ENCODE results near the gene ADO. TPM values are rescaled to one million over a fixed set of nuclear protein-coding genes. Genes with fewer than 3 reads are reported as not detected.

Gene ADO
- total and polyA plus RNA-seq, 2 donors (not counting 3 experiments of a cell fraction or from before 2014, with no cell fraction given): 6.5 to 14.5 TPM

GRCh38 chr10:62801871-62802270 is 2.6 kb upstream of the ADO start:
- POLR2A ChIA-PET: no interaction called here
- CTCF ChIA-PET: interaction anchor here (4.5 kb wide), 1 partner anchor 16 kb away, joined by 30 read pairs; no protein-coding TSS in a partner anchor
- peaks cover 27 to 38% of the 10 kb centered on the region in 2 experiments for H3K27me3 ChIP-seq (ENCODE audit: control insufficient read depth in 2 of 2, insufficient read depth in 2 of 2, low read length in 2 of 2)
- H4K20me1 ChIP-seq (replicated peaks; ENCODE audit: control insufficient read depth, extremely low read depth, insufficient read depth, low read length): no peaks in the 10 kb centered on the region
- no peak overlapping the region for H3K4me3 ChIP-seq (replicated peaks in 1 of 3; ENCODE audit: insufficient read depth in 1 of 3, low read depth in 1 of 3, low read length in 3 of 3)
- intact Hi-C loops (cut with micrococcal nuclease): no loop called here
- peaks cover 13% of the 10 kb centered on the region for H3K4me1 ChIP-seq (ENCODE audit: control insufficient read depth, extremely low read depth, insufficient read depth, low read length)
- no peaks in the 10 kb centered on the region for H3K9me3 ChIP-seq (replicated peaks; ENCODE audit: control insufficient read depth, insufficient read depth, low read length)
- no peak overlapping the region for H3K4me2 ChIP-seq (ENCODE audit: insufficient read depth, low read length)
- H3K36me3 ChIP-seq (ENCODE audit: control insufficient read depth in 2 of 2, extremely low read depth in 1 of 2, insufficient read depth in 2 of 2, low read length in 2 of 2): no peaks in the 10 kb centered on the region
- peaks cover 13% of the 10 kb centered on the region for H3K79me2 ChIP-seq (ENCODE audit: control insufficient read depth, insufficient read depth, low read length)
- H3K9me1 ChIP-seq (replicated peaks; ENCODE audit: control insufficient read depth, extremely low read depth, insufficient read depth, low read length): no peaks in the 10 kb centered on the region
- dilution Hi-C loops (cut with MboI; ENCODE audit: extremely low pct_ligation_motif_present, low sequenced_read_pairs): no loop called here
- no peak overlapping the region for H3K27ac ChIP-seq (ENCODE audit: insufficient read depth, low read depth, low read length)
- H2AFZ ChIP-seq (ENCODE audit: low read depth, low read length): no peak overlapping the region
- DNase-seq (ENCODE audit: low read depth, low spot score) (no peak), FAIRE-seq (no peak)
- BruUV-seq (replicated peaks): no TSS peak
- H3K9ac ChIP-seq (replicated peaks; ENCODE audit: extremely low read depth, insufficient read depth, low read length): no peak overlapping the region
- no peak for TF ChIP-seq GATA2 (IDR thresholded peaks at IDR 0.05; ENCODE audit: insufficient read depth, insufficient read length, low read depth, low read length)

DNA sequence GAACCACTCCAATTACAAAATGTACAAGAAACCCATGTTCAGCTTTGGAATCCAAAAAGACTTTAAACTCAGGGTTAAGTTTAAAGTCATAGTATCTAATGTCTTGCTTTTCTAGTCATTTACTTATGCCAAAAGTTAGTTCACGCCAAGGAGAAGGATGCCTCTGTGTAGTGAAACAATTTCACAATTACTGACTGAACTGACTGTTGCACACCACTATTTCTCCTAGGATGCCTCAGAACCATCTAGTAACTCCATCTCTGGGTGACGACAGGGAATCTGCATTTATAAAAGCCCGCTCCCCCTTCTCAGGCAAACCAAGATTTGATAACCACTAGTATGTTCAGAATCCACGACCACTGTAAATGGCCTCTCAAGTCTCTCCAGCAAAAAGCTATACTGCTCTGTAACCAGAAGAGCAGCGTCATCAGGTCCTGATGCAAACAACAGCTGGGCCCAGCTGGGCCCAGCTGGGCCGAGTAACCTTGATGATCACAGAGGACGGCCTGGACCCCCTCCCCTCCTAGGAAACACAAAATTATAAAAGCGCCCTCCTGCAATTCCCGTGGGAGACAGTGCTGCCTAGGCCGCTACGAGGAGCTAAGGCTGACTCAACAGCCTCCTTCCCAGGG is 680 bp upstream of the ADO start:
- POLR2A ChIA-PET: no interaction called here
- DNase-seq (ENCODE audit: low read depth, low spot score): no peak
- BruUV-seq (replicated peaks): TSS peak; percentile 69

More for the DNA sequence above, 680 bp upstream of the ADO start:
- Histone ChIP-seq H3K4me3 (replicated peaks in 1 of 3; ENCODE audit: insufficient read depth in 1 of 3, low read depth in 1 of 3, low read length in 3 of 3) (peak overlapping the region in 2 of 3 experiments; percentile 45 to 73), H2AFZ (ENCODE audit: low read depth, low read length) (peak overlapping the region; percentile 99), H3K9me3 (replicated peaks; ENCODE audit: control insufficient read depth, insufficient read depth, low read length) (no peaks in the 10 kb centered on the region), H3K79me2 (ENCODE audit: control insufficient read depth, insufficient read depth, low read length) (peaks cover 23% of the 10 kb centered on the region), H3K27me3 (ENCODE audit: control insufficient read depth in 2 of 2, insufficient read depth in 2 of 2, low read length in 2 of 2) (peaks cover 13 to 20% of the 10 kb centered on the region in 2 experiments), H3K4me1 (ENCODE audit: control insufficient read depth, extremely low read depth, insufficient read depth, low read length) (peaks cover 18% of the 10 kb centered on the region), H3K9ac (replicated peaks; ENCODE audit: extremely low read depth, insufficient read depth, low read length) (peak overlapping the region; percentile 88), H3K4me2 (ENCODE audit: insufficient read depth, low read length) (peak overlapping the region; percentile 72), H3K27ac (ENCODE audit: insufficient read depth, low read depth, low read length) (peak overlapping the region; percentile 87), H3K9me1 (replicated peaks; ENCODE audit: control insufficient read depth, extremely low read depth, insufficient read depth, low read length) (no peaks in the 10 kb centered on the region), H3K36me3 (ENCODE audit: control insufficient read depth in 2 of 2, extremely low read depth in 1 of 2, insufficient read depth in 2 of 2, low read length in 2 of 2) (no peaks in the 10 kb centered on the region), H4K20me1 (replicated peaks; ENCODE audit: control insufficient read depth, extremely low read depth, insufficient read depth, low read length) (no peaks in the 10 kb centered on the region)
- CTCF ChIA-PET: interaction anchor here (0.7 to 4.5 kb wide), 5 partner anchors 13 to 280 kb away, joined by 3 to 30 read pairs (median 3); partner anchors contain the start of gene EGR2
- dilution Hi-C loops (cut with MboI; ENCODE audit: extremely low pct_ligation_motif_present, low sequenced_read_pairs) (no loop called here), intact Hi-C loops (cut with micrococcal nuclease) (loop anchor here (1.0 kb wide), 3 partner anchors 12 to 115 kb away; partner anchors contain the start of gene EGR2)
- TF ChIP-seq MYC (IDR thresholded peaks at IDR 0.05; ENCODE audit: low read depth, low read length): no peak
- TF ChIP-seq, protein P1, sequence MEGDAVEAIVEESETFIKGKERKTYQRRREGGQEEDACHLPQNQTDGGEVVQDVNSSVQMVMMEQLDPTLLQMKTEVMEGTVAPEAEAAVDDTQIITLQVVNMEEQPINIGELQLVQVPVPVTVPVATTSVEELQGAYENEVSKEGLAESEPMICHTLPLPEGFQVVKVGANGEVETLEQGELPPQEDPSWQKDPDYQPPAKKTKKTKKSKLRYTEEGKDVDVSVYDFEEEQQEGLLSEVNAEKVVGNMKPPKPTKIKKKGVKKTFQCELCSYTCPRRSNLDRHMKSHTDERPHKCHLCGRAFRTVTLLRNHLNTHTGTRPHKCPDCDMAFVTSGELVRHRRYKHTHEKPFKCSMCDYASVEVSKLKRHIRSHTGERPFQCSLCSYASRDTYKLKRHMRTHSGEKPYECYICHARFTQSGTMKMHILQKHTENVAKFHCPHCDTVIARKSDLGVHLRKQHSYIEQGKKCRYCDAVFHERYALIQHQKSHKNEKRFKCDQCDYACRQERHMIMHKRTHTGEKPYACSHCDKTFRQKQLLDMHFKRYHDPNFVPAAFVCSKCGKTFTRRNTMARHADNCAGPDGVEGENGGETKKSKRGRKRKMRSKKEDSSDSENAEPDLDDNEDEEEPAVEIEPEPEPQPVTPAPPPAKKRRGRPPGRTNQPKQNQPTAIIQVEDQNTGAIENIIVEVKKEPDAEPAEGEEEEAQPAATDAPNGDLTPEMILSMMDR (IDR thresholded peaks at IDR 0.05; ENCODE audit: extremely low read depth in 1 of 2, insufficient read depth in 1 of 2, low read depth in 1 of 2, low read length in 2 of 2): no peak
- no peak for TF ChIP-seq GATA2 (IDR thresholded peaks at IDR 0.05; ENCODE audit: insufficient read depth, insufficient read length, low read depth, low read length)
- no peak for TF ChIP-seq POLR2AphosphoS5 (IDR thresholded peaks at IDR 0.05; ENCODE audit: insufficient read depth, low read depth, low read length)
- TF ChIP-seq FOS (IDR thresholded peaks at IDR 0.05; ENCODE audit: borderline replicate concordance, insufficient read depth, low read length): no peak
- no peak for TF ChIP-seq EZH2 (IDR thresholded peaks at IDR 0.05; ENCODE audit: borderline replicate concordance, low read depth, low read length, severe bottlenecking)
- no peak for TF ChIP-seq JUN (IDR thresholded peaks at IDR 0.05; ENCODE audit: borderline replicate concordance, insufficient read depth, insufficient read length, low read depth)
- no peak for TF ChIP-seq MAX (IDR thresholded peaks at IDR 0.05; ENCODE audit: insufficient read depth, insufficient read length)
- no peak for TF ChIP-seq POLR2A (IDR thresholded peaks at IDR 0.05; ENCODE audit: low read depth, low read length)
- FAIRE-seq: no peak
